ENCODE data around the gene PLXDC1. TPM values are rescaled to one million over a fixed set of nuclear protein-coding genes. Genes with fewer than 3 reads are reported as not detected.

Gene PLXDC1
- total and polyA plus RNA-seq, 3 experiments from 2014 or later = 2.5 to 10.3 (median 2.9) TPM

DNA sequence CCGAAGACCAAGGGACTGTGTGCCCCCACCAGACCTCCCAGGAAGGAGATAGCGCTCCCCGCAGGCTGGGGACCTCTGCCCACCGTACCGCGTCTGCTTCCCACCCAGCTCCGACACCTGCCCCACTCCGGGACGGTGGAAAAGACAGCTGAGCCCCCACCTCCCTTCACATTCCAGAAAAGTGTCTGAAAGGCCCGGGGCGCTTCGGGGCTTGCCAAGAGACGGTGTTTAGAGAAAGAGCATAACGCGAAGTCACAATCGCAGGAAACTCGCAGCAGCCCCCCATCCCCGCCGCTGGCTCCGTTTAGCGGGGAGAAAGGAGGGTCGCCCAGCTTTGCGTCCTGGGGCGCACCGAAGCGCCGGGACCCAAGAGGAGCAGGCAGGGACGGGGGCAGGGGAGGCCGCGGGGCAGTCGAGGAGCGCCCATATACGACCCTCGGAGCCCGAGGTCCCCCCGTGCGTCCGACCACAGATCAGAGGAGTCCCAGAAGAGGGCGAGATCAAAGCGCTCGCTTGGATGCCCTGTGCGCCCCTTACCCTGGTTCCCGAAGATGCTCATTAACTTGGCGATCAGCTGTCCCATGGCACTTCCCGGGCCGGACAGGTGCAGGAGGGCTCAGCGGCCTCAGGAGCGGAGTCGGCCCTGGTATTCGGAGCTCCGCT is 13.9 kb upstream of the PLXDC1 start:
- CTCF ChIA-PET = interaction anchor here (0.6 to 8.5 kb wide), 56 partner anchors 9 to 400 kb away, joined by 3 to 121 read pairs (median 4); partner anchors contain the start of genes FBXO47, LASP1, PLXDC1 and RPL19
- POLR2A ChIA-PET = interaction anchor here (0.5 to 1.6 kb wide), 12 partner anchors 8 to 312 kb away, joined by 3 to 18 read pairs (median 4); partner anchors contain the start of genes RPL19 and RPL23
- peak overlapping the region in 7 of 8 donors; percentile 19 to 98 (median 82) for H3K27ac Mint-ChIP-seq

DNA sequence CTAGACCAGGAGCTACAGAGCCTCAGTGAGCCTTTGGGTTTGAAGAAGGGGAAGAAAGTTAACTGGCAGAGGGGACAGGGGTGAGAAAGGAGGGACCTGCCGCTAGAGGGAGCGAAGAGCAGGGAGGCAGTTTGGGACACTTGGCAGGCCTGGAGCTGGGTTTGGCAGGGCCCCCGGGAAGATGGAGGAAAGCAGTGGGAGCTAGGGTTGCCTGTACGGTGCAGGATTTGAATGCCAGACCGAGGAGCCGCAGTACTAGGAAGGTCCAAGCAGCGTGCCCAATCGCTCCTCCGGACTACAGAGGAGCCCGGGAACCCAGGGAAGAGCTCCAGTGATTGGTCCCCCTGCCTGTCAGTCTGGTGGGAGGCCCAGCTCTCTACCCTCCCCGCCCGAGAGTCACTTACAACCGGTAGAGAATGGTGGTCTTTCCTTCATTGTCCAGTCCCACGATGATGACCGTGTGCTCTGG is 13.3 kb upstream of the PLXDC1 start:
- CTCF ChIA-PET = interaction anchor here (0.6 to 8.5 kb wide), 58 partner anchors 9 to 400 kb away, joined by 3 to 121 read pairs (median 4); partner anchors contain the start of genes FBXO47, LASP1, PLXDC1 and RPL19
- Histone ChIP-seq H3K36me3 (ENCODE audit: insufficient read depth, low read length) (no peaks in the 10 kb centered on the region), H3K9me3 (ENCODE audit: low read length) (no peaks in the 10 kb centered on the region), H3K27me3 (ENCODE audit: insufficient read depth, low read length, poor library complexity, severe bottlenecking) (no peaks in the 10 kb centered on the region), H3K4me3 (ENCODE audit: low read length) (peak overlapping the region; percentile 92), H3K4me1 (ENCODE audit: insufficient read depth, low read length) (peaks cover 16% of the 10 kb centered on the region), H3K27ac (ENCODE audit: low read depth, low read length) (no peak overlapping the region)
- Mint-ChIP-seq H3K27me3 (peaks cover 0 to 3% of the 10 kb centered on the region in 2 donors), H3K9me3 (no peaks in the 10 kb centered on the region), H3K4me3 (peak overlapping the region; percentile 91 to 98 (median 94)), H3K27ac (peak overlapping the region in 7 of 8 donors; percentile 19 to 98 (median 82)), H3K4me1 (peaks cover 31 to 41% (median 32%) of the 10 kb centered on the region in 3 donors), H3K36me3 (peaks cover 0 to 5% (median 0%) of the 10 kb centered on the region in 3 donors)
- DNase-seq = peak; percentile 62 to 85 (median 79)
- POLR2A ChIA-PET = interaction anchor here (0.5 to 1.6 kb wide), 12 partner anchors 9 to 311 kb away, joined by 3 to 18 read pairs (median 4); partner anchors contain the start of genes LASP1NB, RPL19 and RPL23

More for the DNA sequence above, 13.9 kb upstream of the PLXDC1 start:
- H3K27ac ChIP-seq (ENCODE audit: low read depth, low read length) = no peak overlapping the region
- no peak for DNase-seq
- peaks cover 16% of the 10 kb centered on the region for H3K4me1 ChIP-seq (ENCODE audit: insufficient read depth, low read length)
- peaks cover 31 to 41% (median 32%) of the 10 kb centered on the region in 3 donors for H3K4me1 Mint-ChIP-seq
- H3K4me3 ChIP-seq (ENCODE audit: low read length) = peak overlapping the region; percentile 92
- no peaks in the 10 kb centered on the region for H3K27me3 ChIP-seq (ENCODE audit: insufficient read depth, low read length, poor library complexity, severe bottlenecking)
- H3K4me3 Mint-ChIP-seq = peak overlapping the region; percentile 91 to 98 (median 94)
- peaks cover 0 to 5% (median 0%) of the 10 kb centered on the region in 3 donors for H3K36me3 Mint-ChIP-seq
- H3K9me3 Mint-ChIP-seq = no peaks in the 10 kb centered on the region
- peaks cover 0 to 3% of the 10 kb centered on the region in 2 donors for H3K27me3 Mint-ChIP-seq
- H3K9me3 ChIP-seq (ENCODE audit: low read length) = no peaks in the 10 kb centered on the region
- no peaks in the 10 kb centered on the region for H3K36me3 ChIP-seq (ENCODE audit: insufficient read depth, low read length)

DNA sequence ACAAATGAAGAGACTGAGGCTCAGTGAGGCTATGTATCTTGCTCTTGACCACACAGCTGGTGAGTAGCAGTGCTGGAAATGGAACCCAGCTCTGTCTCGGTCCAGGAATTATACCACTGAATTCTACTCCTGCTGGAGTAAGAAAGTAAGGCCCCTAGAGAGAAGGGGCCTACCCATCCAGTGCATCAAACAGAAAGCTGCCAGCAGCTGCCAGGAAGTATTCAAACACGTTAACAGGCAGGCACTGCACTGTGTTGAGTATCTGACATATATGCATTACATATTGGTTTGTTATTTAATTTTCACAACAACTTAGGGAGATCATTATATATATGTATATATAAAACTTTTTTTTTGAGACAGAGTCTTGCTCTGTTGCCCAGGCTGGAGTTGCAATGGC is 10.5 kb upstream of the PLXDC1 start:
- Mint-ChIP-seq H3K36me3 (peaks cover 0 to 5% (median 0%) of the 10 kb centered on the region in 3 donors), H3K27ac (peak overlapping the region in 1 of 8 donors; percentile 7), H3K4me1 (peaks cover 17 to 27% (median 18%) of the 10 kb centered on the region in 3 donors), H3K9me3 (peaks cover 0 to 2% (median 0%) of the 10 kb centered on the region in 5 donors), H3K4me3 (peak overlapping the region in 1 of 7 donors; percentile 9), H3K27me3 (no peaks in the 10 kb centered on the region)
- Histone ChIP-seq H3K36me3 (ENCODE audit: insufficient read depth, low read length) (no peaks in the 10 kb centered on the region), H3K27me3 (ENCODE audit: insufficient read depth, low read length, poor library complexity, severe bottlenecking) (no peaks in the 10 kb centered on the region), H3K9me3 (ENCODE audit: low read length) (no peaks in the 10 kb centered on the region), H3K4me3 (ENCODE audit: low read length) (no peak overlapping the region), H3K4me1 (ENCODE audit: insufficient read depth, low read length) (peaks cover 3% of the 10 kb centered on the region), H3K27ac (ENCODE audit: low read depth, low read length) (no peak overlapping the region)
- POLR2A ChIA-PET = no interaction called here
- DNase-seq = no peak
- CTCF ChIA-PET = interaction anchor here (1.8 to 8.5 kb wide), 3 partner anchors 9 to 82 kb away, joined by 4 to 121 read pairs (median 11); partner anchors contain the start of gene PLXDC1

GRCh38 chr17:39158623-39159022 is 7.2 kb upstream of the PLXDC1 start:
- no peaks in the 10 kb centered on the region for H3K9me3 ChIP-seq (ENCODE audit: low read length)
- ChIA-PET POLR2A (no interaction called here), CTCF (interaction anchor here (1.4 to 2.4 kb wide), 2 partner anchors 16 kb away, joined by 4 to 9 read pairs; no protein-coding TSS in a partner anchor)
- H3K36me3 Mint-ChIP-seq = peaks cover 0 to 9% (median 3%) of the 10 kb centered on the region in 3 donors
- no peak overlapping the region for H3K27ac ChIP-seq (ENCODE audit: low read depth, low read length)
- H3K4me1 Mint-ChIP-seq = peaks cover 6 to 9% (median 8%) of the 10 kb centered on the region in 3 donors
- H3K4me1 ChIP-seq (ENCODE audit: insufficient read depth, low read length) = no peaks in the 10 kb centered on the region
- H3K27me3 ChIP-seq (ENCODE audit: insufficient read depth, low read length, poor library complexity, severe bottlenecking) = no peaks in the 10 kb centered on the region
- H3K27me3 Mint-ChIP-seq = peaks cover 0 to 15% of the 10 kb centered on the region in 2 donors
- H3K4me3 ChIP-seq (ENCODE audit: low read length) = no peak overlapping the region
- peaks cover 0 to 9% (median 8%) of the 10 kb centered on the region in 5 donors for H3K9me3 Mint-ChIP-seq
- no peak for DNase-seq
- H3K4me3 Mint-ChIP-seq = peak overlapping the region in 1 of 7 donors; percentile 70
- peak overlapping the region in 1 of 8 donors; percentile 48 for H3K27ac Mint-ChIP-seq
- no peaks in the 10 kb centered on the region for H3K36me3 ChIP-seq (ENCODE audit: insufficient read depth, low read length)

- H3K36me3 Mint-ChIP-seq = peaks cover 0 to 15% (median 3%) of the 10 kb centered on the region in 3 donors
- no peak for DNase-seq
- H3K4me3 Mint-ChIP-seq = peak overlapping the region in 2 of 7 donors; percentile 47 to 51
- H3K27me3 ChIP-seq (ENCODE audit: insufficient read depth, low read length, poor library complexity, severe bottlenecking) = no peaks in the 10 kb centered on the region
- H3K9me3 Mint-ChIP-seq = peaks cover 0 to 13% (median 11%) of the 10 kb centered on the region in 5 donors
- H3K4me1 ChIP-seq (ENCODE audit: insufficient read depth, low read length) = no peaks in the 10 kb centered on the region
- POLR2A ChIA-PET = interaction anchor here (0.9 to 1.1 kb wide), 2 partner anchors 10 to 11 kb away, joined by 3 read pairs; partner anchors contain the start of gene ARL5C
- H3K4me3 ChIP-seq (ENCODE audit: low read length) = no peak overlapping the region
- peak overlapping the region in 1 of 8 donors; percentile 99 for H3K27ac Mint-ChIP-seq
- peaks cover 25 to 29% (median 26%) of the 10 kb centered on the region in 3 donors for H3K4me1 Mint-ChIP-seq
- CTCF ChIA-PET = interaction anchor here (0.9 to 2.4 kb wide), 4 partner anchors 8 to 88 kb away, joined by 3 to 9 read pairs (median 6); no protein-coding TSS in a partner anchor
- no peak overlapping the region for H3K27ac ChIP-seq (ENCODE audit: low read depth, low read length)
- H3K36me3 ChIP-seq (ENCODE audit: insufficient read depth, low read length) = no peaks in the 10 kb centered on the region
- no peaks in the 10 kb centered on the region for H3K9me3 ChIP-seq (ENCODE audit: low read length)
- peaks cover 0 to 27% of the 10 kb centered on the region in 2 donors for H3K27me3 Mint-ChIP-seq
Observed at GRCh38 chr17:39156491-39156890, 5.1 kb upstream of the PLXDC1 start.

DNA sequence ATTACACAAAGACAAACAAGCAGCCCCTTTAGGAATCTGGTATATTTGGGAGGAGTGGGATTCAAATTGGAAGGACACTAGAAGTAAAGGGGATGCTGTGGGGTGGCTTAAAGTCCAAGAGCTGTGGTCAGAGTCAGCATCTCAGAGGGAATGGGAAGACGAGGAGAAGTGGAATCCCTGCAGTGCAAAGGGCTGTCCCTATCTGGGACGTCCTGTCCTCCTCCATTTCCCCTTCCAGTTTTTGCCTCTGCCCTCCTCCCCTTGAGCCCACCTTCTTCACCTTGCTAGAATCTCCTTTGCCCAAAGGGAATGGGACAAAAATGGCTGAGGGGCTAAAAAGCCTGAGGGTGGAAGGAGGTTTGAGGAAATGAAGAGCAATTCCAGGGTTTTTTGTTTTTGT is 4.2 kb upstream of the PLXDC1 start:
- peaks cover 4% of the 10 kb centered on the region for H3K4me1 ChIP-seq (ENCODE audit: insufficient read depth, low read length)
- POLR2A ChIA-PET = interaction anchor here (0.9 kb wide), 1 partner anchor 11 kb away, joined by 3 read pairs; no protein-coding TSS in a partner anchor
- H3K4me3 Mint-ChIP-seq = peak overlapping the region in 3 of 7 donors; percentile 29 to 94 (median 59)

DNA sequence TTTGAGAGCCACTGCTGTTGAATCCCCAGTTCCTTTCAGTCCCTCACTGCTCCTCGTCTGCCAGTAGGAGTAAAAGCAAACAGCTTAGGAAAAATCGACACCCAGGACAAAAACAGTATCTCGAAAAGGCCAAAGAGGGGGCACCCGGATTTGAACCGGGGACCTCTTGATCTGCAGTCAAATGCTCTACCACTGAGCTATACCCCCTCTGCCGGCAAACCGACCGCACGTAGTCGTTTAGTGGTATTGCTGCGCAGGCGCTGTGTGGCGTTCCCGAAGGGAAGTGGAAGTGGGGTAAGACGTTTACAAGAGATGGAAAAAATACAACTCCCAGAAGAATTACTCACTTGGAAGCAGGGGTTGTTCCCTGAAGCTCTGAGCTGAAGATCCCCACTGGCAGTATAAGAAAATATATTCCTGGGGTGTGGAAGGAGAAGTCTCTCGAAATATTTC is 2.2 kb upstream of the PLXDC1 start:
- peaks cover 0 to 15% (median 3%) of the 10 kb centered on the region in 3 donors for H3K36me3 Mint-ChIP-seq
- H3K27ac ChIP-seq (ENCODE audit: low read depth, low read length) = peak overlapping the region; percentile 67
- H3K9me3 Mint-ChIP-seq = peaks cover 0 to 13% (median 11%) of the 10 kb centered on the region in 5 donors
- peak overlapping the region; percentile 87 for H3K4me3 ChIP-seq (ENCODE audit: low read length)
- H3K27ac Mint-ChIP-seq = peak overlapping the region; percentile 89 to 99 (median 96)
- peak; percentile 86 to 97 (median 88) for DNase-seq
- no peaks in the 10 kb centered on the region for H3K27me3 ChIP-seq (ENCODE audit: insufficient read depth, low read length, poor library complexity, severe bottlenecking)
- H3K36me3 ChIP-seq (ENCODE audit: insufficient read depth, low read length) = no peaks in the 10 kb centered on the region
- ChIA-PET CTCF (interaction anchor here (0.7 to 6.8 kb wide), 45 partner anchors 9 to 418 kb away, joined by 3 to 128 read pairs (median 6); partner anchors contain the start of genes ARL5C, FBXO47, LASP1 and LASP1NB), POLR2A (interaction anchor here (0.6 to 3.3 kb wide), 14 partner anchors 11 to 359 kb away, joined by 4 to 33 read pairs (median 6); partner anchors contain the start of genes FBXL20, FBXO47, LASP1 and MED1)
- H3K4me3 Mint-ChIP-seq = peak overlapping the region; percentile 94 to 100 (median 99)
- no peaks in the 10 kb centered on the region for H3K9me3 ChIP-seq (ENCODE audit: low read length)
- peaks cover 0 to 30% of the 10 kb centered on the region in 2 donors for H3K27me3 Mint-ChIP-seq
- H3K4me1 ChIP-seq (ENCODE audit: insufficient read depth, low read length) = peaks cover 8% of the 10 kb centered on the region
- peaks cover 47 to 52% (median 48%) of the 10 kb centered on the region in 3 donors for H3K4me1 Mint-ChIP-seq

More for the DNA sequence above, 4.2 kb upstream of the PLXDC1 start:
- CTCF ChIA-PET = interaction anchor here (1.0 to 1.7 kb wide), 2 partner anchors 9 to 88 kb away, joined by 3 to 9 read pairs; no protein-coding TSS in a partner anchor
- Histone ChIP-seq H3K36me3 (ENCODE audit: insufficient read depth, low read length) (no peaks in the 10 kb centered on the region), H3K27me3 (ENCODE audit: insufficient read depth, low read length, poor library complexity, severe bottlenecking) (no peaks in the 10 kb centered on the region), H3K27ac (ENCODE audit: low read depth, low read length) (no peak overlapping the region), H3K9me3 (ENCODE audit: low read length) (no peaks in the 10 kb centered on the region), H3K4me3 (ENCODE audit: low read length) (no peak overlapping the region)
- Mint-ChIP-seq H3K36me3 (peaks cover 0 to 15% (median 3%) of the 10 kb centered on the region in 3 donors), H3K27ac (peak overlapping the region in 2 of 8 donors; percentile 65 to 99), H3K27me3 (peaks cover 0 to 27% of the 10 kb centered on the region in 2 donors), H3K4me1 (peaks cover 29 to 33% (median 29%) of the 10 kb centered on the region in 3 donors), H3K9me3 (peaks cover 0 to 13% (median 11%) of the 10 kb centered on the region in 5 donors)
- no peak for DNase-seq

Measured in CD8-positive, alpha-beta memory T cell (primary cell).